Adrenal gland (tissue), 12 donors: ENCODE results near the gene MAX. TPM values are rescaled to one million over a fixed set of nuclear protein-coding genes. Genes with fewer than 3 reads are reported as not detected.

Source experiments
- DNase-seq, 7 donors: peaks; one replicate each; pipeline ENCODE4 v3.0.0-alpha.2; 2019 to 2020
- H3K27ac ChIP-seq, 5 donors: fragments of 200-600 bp; sonication (generic) in 4 of 5; 1 replicate in 3 of 5; 2 replicates in 2 of 5; pipeline versions ENCODE4 v1.5.1 to v1.8.0; 2016 to 2020; ENCODE audit warnings: mild to moderate bottlenecking in 1 of 5
- H3K27me3 ChIP-seq: fragments of 200-600 bp; 2 replicates; pipeline ENCODE4 v1.8.0; 2021
- H3K36me3 ChIP-seq, 2 donors: fragments of 200-600 bp; replicated peaks in 1 of 2; 1 replicate in 1 of 2; 2 replicates in 1 of 2; pipeline versions ENCODE4 v1.5.1 to v1.8.0; 2018 to 2022
- H3K4me1 ChIP-seq, 2 donors: fragments of 200-600 bp; replicated peaks in 1 of 2; 1 replicate in 1 of 2; 2 replicates in 1 of 2; pipeline versions ENCODE4 v1.5.1 to v1.8.0; 2018 to 2021
- H3K4me3 ChIP-seq, 4 donors: fragments of 200-600 bp; sonication (generic) in 3 of 4; one replicate each; pipeline ENCODE4 v1.5.1; 2016 to 2018
- H3K9me3 ChIP-seq, 3 donors: fragments of 200-600 bp; sonication (generic) in 1 of 3; replicated peaks in 1 of 3; 1 replicate in 2 of 3; 2 replicates in 1 of 3; pipeline versions ENCODE4 v1.5.1 to v1.8.0; 2016 to 2021
- POLR2A ChIP-seq, 2 donors: fragments of 450-650 bp; IDR thresholded peaks; one replicate each; pipeline ENCODE4 v1.6.1; 2017; ENCODE audit warnings: antibody characterized with exemption in 2 of 2, mild to moderate bottlenecking in 2 of 2, moderate library complexity in 1 of 2
- WGBS, 4 donors: extraction: QIAGEN DNeasy Blood & Tissue Kit in 2 of 4; methylation state at CpG; one replicate each; pipeline versions ENCODE4 v1.1.5 to v1.1.7; 2013 to 2017; 5-methylcytosine and 5-hydroxymethylcytosine counted together
- intact Hi-C, 2 donors: fragments of 100-400 bp; cut with DNase I; formaldehyde crosslinking; loops; one replicate each; pipeline versions ENCODE4 v1.14.1 to v1.15.0; 2022 to 2023
- polyA plus RNA-seq, 3 donors: library from polyadenylated mRNA; stranded (reverse); fragments of 200-250 nt in 2 of 3; fragments of 350-450 nt in 1 of 3; fragmentation: Illumina TruSeq in 1 of 3; extraction: RNeasy Lipid Tissue Mini Kit (QIAGEN cat#74804) in 1 of 3; gene quantifications; one replicate each; pipeline ENCODE4 v1.2.3, GENCODE V29; 2013 to 2014
- total RNA-seq, 9 donors: library from RNA; depleted of rRNA in 4 of 9; stranded (reverse); fragments of >200 nt in 4 of 9; fragments of 120-200 nt in 1 of 9; fragmentation: NEBNext Ultra II Directional in 1 of 9; extraction: Animal tissue kit (Norgen Biotek cat#: 25700) in 1 of 9; gene quantifications; one replicate each; pipeline versions ENCODE4 v1.1.0 to v1.2.4, GENCODE V29; 2013 to 2023
- TF ChIP-seq, protein P1 (sequence below), 6 experiments: fragments of 450-650 bp in 4 of 6; fragments of 200-600 bp in 2 of 6; sonication (generic) in 1 of 6; IDR thresholded peaks; 1 replicate in 5 of 6; 2 replicates in 1 of 6; pipeline versions ENCODE4 v1.5.1 to v1.8.0; 2016 to 2021; ENCODE audit warnings: antibody characterized with exemption in 6 of 6, mild to moderate bottlenecking in 2 of 6, moderate library complexity in 1 of 6
- donor health status: healthy with polysubstance abuse.
- donor health status: Bipolar disorder and iron deficiency.
- donor health status: DM: yes; HTN: yes; CAD: no.
- donor health status: DM: no; HTN: no; CAD: no.
- donor health status: DM: no; HTN: no; CAD: no.
- donor health status: DM: yes; HTN: yes; CAD: no.

The MAX gene
- total and polyA plus RNA-seq, 12 donors, result 31.5 to 114 (median 55.2) TPM

DNA sequence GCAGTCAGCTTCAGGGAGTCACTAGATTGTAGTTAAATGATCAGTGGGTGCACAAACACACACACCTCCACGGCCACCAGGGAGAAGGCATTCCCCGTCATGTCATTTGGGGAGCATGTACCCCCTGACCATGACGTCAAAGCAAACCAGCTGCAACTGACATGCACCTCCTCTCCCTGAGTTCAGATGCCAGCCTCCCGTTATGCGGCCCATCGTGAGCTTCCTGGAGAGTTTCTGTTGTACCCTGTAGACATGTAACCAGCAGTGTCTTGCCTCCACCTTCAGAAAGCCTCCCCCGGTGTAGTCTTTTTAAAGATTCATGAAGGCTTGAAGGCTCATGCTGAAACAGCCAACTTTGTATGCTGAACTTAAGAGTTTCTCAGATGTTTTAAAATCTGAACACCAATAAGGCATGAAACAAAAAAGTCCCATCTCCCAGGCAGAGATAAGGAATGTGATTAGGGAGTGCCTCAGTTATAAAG lies 60.8 kb downstream of the MAX start:
- TF ChIP-seq, protein P1, sequence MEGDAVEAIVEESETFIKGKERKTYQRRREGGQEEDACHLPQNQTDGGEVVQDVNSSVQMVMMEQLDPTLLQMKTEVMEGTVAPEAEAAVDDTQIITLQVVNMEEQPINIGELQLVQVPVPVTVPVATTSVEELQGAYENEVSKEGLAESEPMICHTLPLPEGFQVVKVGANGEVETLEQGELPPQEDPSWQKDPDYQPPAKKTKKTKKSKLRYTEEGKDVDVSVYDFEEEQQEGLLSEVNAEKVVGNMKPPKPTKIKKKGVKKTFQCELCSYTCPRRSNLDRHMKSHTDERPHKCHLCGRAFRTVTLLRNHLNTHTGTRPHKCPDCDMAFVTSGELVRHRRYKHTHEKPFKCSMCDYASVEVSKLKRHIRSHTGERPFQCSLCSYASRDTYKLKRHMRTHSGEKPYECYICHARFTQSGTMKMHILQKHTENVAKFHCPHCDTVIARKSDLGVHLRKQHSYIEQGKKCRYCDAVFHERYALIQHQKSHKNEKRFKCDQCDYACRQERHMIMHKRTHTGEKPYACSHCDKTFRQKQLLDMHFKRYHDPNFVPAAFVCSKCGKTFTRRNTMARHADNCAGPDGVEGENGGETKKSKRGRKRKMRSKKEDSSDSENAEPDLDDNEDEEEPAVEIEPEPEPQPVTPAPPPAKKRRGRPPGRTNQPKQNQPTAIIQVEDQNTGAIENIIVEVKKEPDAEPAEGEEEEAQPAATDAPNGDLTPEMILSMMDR (IDR thresholded peaks at IDR 0.05), result no peak
- no peak for TF ChIP-seq POLR2A (IDR thresholded peaks at IDR 0.05)
- Histone ChIP-seq H3K4me3 (no peak overlapping the region), H3K36me3 (peaks cover 0 to 25% of the 10 kb centered on the region in 2 donors), H3K9me3 (no peaks in the 10 kb centered on the region), H3K4me1 (no peaks in the 10 kb centered on the region), H3K27me3 (no peaks in the 10 kb centered on the region), H3K27ac (no peak overlapping the region)
- intact Hi-C loops, result no loop called here
- DNase-seq, result no peak
- WGBS, 4 donors, result 90 to 95% (median 93%) methylated on average over 3 to 7 of the region's 7 CpGs

- no peak overlapping the region for H3K27ac ChIP-seq
- H3K4me1 ChIP-seq, result no peaks in the 10 kb centered on the region
- H3K27me3 ChIP-seq, result no peaks in the 10 kb centered on the region
- DNase-seq, result no peak
- 91 to 95% (median 93%) methylated on average over 9 of the region's 9 CpGs for WGBS, 4 donors
- intact Hi-C loops, result no loop called here
- peaks cover 0 to 25% of the 10 kb centered on the region in 2 donors for H3K36me3 ChIP-seq
- no peak overlapping the region for H3K4me3 ChIP-seq
- TF ChIP-seq, protein P1 (IDR thresholded peaks at IDR 0.05), result no peak
- TF ChIP-seq POLR2A (IDR thresholded peaks at IDR 0.05), result no peak
- H3K9me3 ChIP-seq, result no peaks in the 10 kb centered on the region
Measured at GRCh38 chr14:65040666-65041433, 61.5 kb downstream of the MAX start.

- DNase-seq, result no peak
- intact Hi-C loops, result no loop called here
- H3K4me1 ChIP-seq, result peaks cover 6 to 13% of the 10 kb centered on the region in 2 donors
- no peak overlapping the region for H3K4me3 ChIP-seq
- H3K9me3 ChIP-seq, result no peaks in the 10 kb centered on the region
- peaks cover 0 to 22% of the 10 kb centered on the region in 2 donors for H3K36me3 ChIP-seq
- TF ChIP-seq POLR2A (IDR thresholded peaks at IDR 0.05), result no peak
- TF ChIP-seq, protein P1 (IDR thresholded peaks at IDR 0.05), result no peak
- 77 to 94% (median 82%) methylated on average over 2 of the region's 2 CpGs for WGBS, 4 donors
- no peak overlapping the region for H3K27ac ChIP-seq
- H3K27me3 ChIP-seq, result no peaks in the 10 kb centered on the region
Measured at GRCh38 chr14:65038966-65039365, 63.4 kb downstream of the MAX start.

DNA sequence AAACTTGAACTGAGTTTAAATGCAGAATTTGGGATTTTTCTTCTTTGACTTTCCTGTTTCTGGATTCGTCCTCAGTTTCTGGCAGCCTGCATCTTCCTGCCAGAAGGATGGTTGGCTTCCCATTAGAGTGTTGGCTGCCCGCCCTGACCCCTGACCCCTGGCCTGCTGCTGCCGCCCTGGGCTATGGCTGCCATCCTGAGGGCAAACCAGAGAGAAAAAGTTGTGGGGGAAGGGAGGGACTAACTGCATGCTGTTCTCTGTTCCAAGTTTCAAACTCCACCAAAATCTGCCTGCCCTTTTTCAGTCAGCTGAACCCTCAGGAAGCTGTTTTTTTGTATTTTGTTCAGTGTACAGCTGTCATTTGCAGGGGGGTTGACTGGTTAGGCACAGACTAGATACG lies 67.3 kb downstream of the MAX start:
- Histone ChIP-seq H3K4me3 (no peak overlapping the region), H3K9me3 (no peaks in the 10 kb centered on the region), H3K27me3 (no peaks in the 10 kb centered on the region), H3K27ac (peak overlapping the region in 2 of 5 donors; percentile 10 to 31), H3K4me1 (peaks cover 6 to 13% of the 10 kb centered on the region in 2 donors), H3K36me3 (peaks cover 0 to 16% of the 10 kb centered on the region in 2 donors)
- intact Hi-C loops, result no loop called here
- TF ChIP-seq POLR2A (IDR thresholded peaks at IDR 0.05), result no peak
- TF ChIP-seq, protein P1 (IDR thresholded peaks at IDR 0.05), result no peak
- 30 to 48% (median 39%) methylated on average over 4 of the region's 4 CpGs for WGBS, 4 donors
- peak; percentile 54 to 82 (median 74) for DNase-seq
